GM12878 (cell line): Measurements from ENCODE around the gene PNPLA4. TPM values are rescaled to one million over a fixed set of nuclear protein-coding genes. Genes with fewer than 3 reads are reported as not detected.

Source experiments
- BRCA1 ChIP-seq: IDR thresholded peaks from 2 replicates; pipeline ENCODE4 v1.6.1; 2011; ENCODE audit warnings: low read depth, low read length, improper control_type of control experiment
- CHD2 ChIP-seq: IDR thresholded peaks from 2 replicates; pipeline ENCODE4 v1.6.1; 2011; ENCODE audit warnings: low read depth, low read length, improper control_type of control experiment, borderline replicate concordance
- FOS ChIP-seq: IDR thresholded peaks from 3 replicates; pipeline ENCODE4 v1.6.1; 2011; ENCODE audit warnings: borderline replicate concordance; ENCODE audit not compliant: insufficient read length; ENCODE audit errors: extremely low read depth
- IKZF1 ChIP-seq: fragments of 450-650 bp; conservative IDR thresholded peaks from 2 replicates; pipeline ENCODE4 v1.6.1; 2017; ENCODE audit warnings: antibody characterized with exemption, mild to moderate bottlenecking
- JUND ChIP-seq: IDR thresholded peaks from 2 replicates; pipeline ENCODE4 v1.6.1; 2012; ENCODE audit warnings: low read depth, mild to moderate bottlenecking, low read length, improper control_type of control experiment, moderate library complexity
- MAX ChIP-seq: IDR thresholded peaks from 2 replicates; pipeline ENCODE4 v1.6.1; 2012; ENCODE audit warnings: low read depth, low read length, improper control_type of control experiment
- PKNOX1 ChIP-seq: fragments of 450-650 bp; IDR thresholded peaks from 2 replicates; pipeline ENCODE4 v1.6.1; 2016; ENCODE audit warnings: mild to moderate bottlenecking
- POLR2A ChIP-seq: IDR thresholded peaks from 2 replicates; pipeline ENCODE4 v1.6.1; 2011; ENCODE audit warnings: low read depth, mild to moderate bottlenecking, low read length
- RUNX3 ChIP-seq: IDR thresholded peaks from 2 replicates; pipeline ENCODE4 v1.6.1; 2012; ENCODE audit warnings: low read length, inconsistent platforms
- SPI1 ChIP-seq: IDR thresholded peaks from 2 replicates; pipeline ENCODE4 v1.6.1; 2011; ENCODE audit warnings: low read depth, mild to moderate bottlenecking, low read length, moderate library complexity, borderline replicate concordance; ENCODE audit not compliant: insufficient read depth
- SUPT20H ChIP-seq: IDR thresholded peaks from 2 replicates; pipeline ENCODE4 v1.6.1; 2011; ENCODE audit warnings: low read depth, mild to moderate bottlenecking, low read length, moderate library complexity, borderline replicate concordance; ENCODE audit not compliant: control insufficient read depth
- TARDBP ChIP-seq: IDR thresholded peaks from 2 replicates; pipeline ENCODE4 v1.6.1; 2016; ENCODE audit warnings: borderline replicate concordance
- ZBTB4 ChIP-seq: fragments of 450-650 bp; formaldehyde crosslinking; IDR thresholded peaks from 2 replicates; pipeline ENCODE4 v1.4.0; 2022; ENCODE audit warnings: mild to moderate bottlenecking, moderate library complexity
- ZNF217 ChIP-seq: fragments of 450-650 bp; IDR thresholded peaks from 2 replicates; pipeline ENCODE4 v1.6.1; 2017; ENCODE audit warnings: antibody characterized with exemption, mild to moderate bottlenecking
- polyA plus RNA-seq, 11 experiments: library from polyadenylated mRNA; depleted of rRNA in 4 of 11; unstranded in 6 of 11; stranded (reverse) in 5 of 11; fragments of >200 nt; fragmentation: Nextera tagmentation in 4 of 11; fragmentation: Illumina TruSeq in 1 of 11; extraction: Ambion mirVana in 4 of 11; extraction: Trizol in 1 of 11; gene quantifications; 1 replicate in 1 of 11; 2 replicates in 10 of 11; pipeline versions ENCODE4 v1.2.1 to v1.2.3, GENCODE V29; 2011 to 2016; ENCODE audit warnings: inconsistent platforms in 2 of 11, missing spikeins in 2 of 11, low read depth in 1 of 11
- total RNA-seq, 4 experiments: library from RNA; depleted of rRNA in 3 of 4; stranded (reverse); fragments of >200 nt in 3 of 4; fragmentation: Illumina TruSeq in 1 of 4; extraction: Trizol in 1 of 4; gene quantifications; 2 replicates each; pipeline versions ENCODE4 v1.2.1 to v1.2.3, GENCODE V29; 2013 to 2021
- TF ChIP-seq, protein P1 (sequence below): IDR thresholded peaks from 2 replicates; pipeline ENCODE4 v1.6.1; 2012; ENCODE audit warnings: improper control_type of control experiment, low read depth, low read length; ENCODE audit not compliant: insufficient replicate concordance
- TF ChIP-seq, protein P2 (sequence below): fragments of 450-650 bp; IDR thresholded peaks from 2 replicates; pipeline ENCODE4 v1.6.1; 2017; ENCODE audit warnings: mild to moderate bottlenecking, moderate library complexity

The PNPLA4 gene
- total and polyA plus RNA-seq, 10 of the 15 experiments (the other 5 are each of a cell fraction or from before 2014, with no cell fraction given): 18.0 to 53.0 (median 33.6) TPM

GRCh38 chrX:7926914-7927258 is 327 bp downstream of the PNPLA4 start (continued):
- TF ChIP-seq ZBTB4 (CRISPR knock-in tag): no peak
- no peak for TF ChIP-seq SUPT20H
- no peak for TF ChIP-seq PKNOX1
- TF ChIP-seq IKZF1: peak; percentile 71
- no peak for TF ChIP-seq MAX
- TF ChIP-seq, protein P1, sequence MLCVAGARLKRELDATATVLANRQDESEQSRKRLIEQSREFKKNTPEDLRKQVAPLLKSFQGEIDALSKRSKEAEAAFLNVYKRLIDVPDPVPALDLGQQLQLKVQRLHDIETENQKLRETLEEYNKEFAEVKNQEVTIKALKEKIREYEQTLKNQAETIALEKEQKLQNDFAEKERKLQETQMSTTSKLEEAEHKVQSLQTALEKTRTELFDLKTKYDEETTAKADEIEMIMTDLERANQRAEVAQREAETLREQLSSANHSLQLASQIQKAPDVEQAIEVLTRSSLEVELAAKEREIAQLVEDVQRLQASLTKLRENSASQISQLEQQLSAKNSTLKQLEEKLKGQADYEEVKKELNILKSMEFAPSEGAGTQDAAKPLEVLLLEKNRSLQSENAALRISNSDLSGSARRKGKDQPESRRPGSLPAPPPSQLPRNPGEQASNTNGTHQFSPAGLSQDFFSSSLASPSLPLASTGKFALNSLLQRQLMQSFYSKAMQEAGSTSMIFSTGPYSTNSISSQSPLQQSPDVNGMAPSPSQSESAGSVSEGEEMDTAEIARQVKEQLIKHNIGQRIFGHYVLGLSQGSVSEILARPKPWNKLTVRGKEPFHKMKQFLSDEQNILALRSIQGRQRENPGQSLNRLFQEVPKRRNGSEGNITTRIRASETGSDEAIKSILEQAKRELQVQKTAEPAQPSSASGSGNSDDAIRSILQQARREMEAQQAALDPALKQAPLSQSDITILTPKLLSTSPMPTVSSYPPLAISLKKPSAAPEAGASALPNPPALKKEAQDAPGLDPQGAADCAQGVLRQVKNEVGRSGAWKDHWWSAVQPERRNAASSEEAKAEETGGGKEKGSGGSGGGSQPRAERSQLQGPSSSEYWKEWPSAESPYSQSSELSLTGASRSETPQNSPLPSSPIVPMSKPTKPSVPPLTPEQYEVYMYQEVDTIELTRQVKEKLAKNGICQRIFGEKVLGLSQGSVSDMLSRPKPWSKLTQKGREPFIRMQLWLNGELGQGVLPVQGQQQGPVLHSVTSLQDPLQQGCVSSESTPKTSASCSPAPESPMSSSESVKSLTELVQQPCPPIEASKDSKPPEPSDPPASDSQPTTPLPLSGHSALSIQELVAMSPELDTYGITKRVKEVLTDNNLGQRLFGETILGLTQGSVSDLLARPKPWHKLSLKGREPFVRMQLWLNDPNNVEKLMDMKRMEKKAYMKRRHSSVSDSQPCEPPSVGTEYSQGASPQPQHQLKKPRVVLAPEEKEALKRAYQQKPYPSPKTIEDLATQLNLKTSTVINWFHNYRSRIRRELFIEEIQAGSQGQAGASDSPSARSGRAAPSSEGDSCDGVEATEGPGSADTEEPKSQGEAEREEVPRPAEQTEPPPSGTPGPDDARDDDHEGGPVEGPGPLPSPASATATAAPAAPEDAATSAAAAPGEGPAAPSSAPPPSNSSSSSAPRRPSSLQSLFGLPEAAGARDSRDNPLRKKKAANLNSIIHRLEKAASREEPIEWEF: peak; percentile 83
- no peak for TF ChIP-seq JUND
- TF ChIP-seq, protein P2, sequence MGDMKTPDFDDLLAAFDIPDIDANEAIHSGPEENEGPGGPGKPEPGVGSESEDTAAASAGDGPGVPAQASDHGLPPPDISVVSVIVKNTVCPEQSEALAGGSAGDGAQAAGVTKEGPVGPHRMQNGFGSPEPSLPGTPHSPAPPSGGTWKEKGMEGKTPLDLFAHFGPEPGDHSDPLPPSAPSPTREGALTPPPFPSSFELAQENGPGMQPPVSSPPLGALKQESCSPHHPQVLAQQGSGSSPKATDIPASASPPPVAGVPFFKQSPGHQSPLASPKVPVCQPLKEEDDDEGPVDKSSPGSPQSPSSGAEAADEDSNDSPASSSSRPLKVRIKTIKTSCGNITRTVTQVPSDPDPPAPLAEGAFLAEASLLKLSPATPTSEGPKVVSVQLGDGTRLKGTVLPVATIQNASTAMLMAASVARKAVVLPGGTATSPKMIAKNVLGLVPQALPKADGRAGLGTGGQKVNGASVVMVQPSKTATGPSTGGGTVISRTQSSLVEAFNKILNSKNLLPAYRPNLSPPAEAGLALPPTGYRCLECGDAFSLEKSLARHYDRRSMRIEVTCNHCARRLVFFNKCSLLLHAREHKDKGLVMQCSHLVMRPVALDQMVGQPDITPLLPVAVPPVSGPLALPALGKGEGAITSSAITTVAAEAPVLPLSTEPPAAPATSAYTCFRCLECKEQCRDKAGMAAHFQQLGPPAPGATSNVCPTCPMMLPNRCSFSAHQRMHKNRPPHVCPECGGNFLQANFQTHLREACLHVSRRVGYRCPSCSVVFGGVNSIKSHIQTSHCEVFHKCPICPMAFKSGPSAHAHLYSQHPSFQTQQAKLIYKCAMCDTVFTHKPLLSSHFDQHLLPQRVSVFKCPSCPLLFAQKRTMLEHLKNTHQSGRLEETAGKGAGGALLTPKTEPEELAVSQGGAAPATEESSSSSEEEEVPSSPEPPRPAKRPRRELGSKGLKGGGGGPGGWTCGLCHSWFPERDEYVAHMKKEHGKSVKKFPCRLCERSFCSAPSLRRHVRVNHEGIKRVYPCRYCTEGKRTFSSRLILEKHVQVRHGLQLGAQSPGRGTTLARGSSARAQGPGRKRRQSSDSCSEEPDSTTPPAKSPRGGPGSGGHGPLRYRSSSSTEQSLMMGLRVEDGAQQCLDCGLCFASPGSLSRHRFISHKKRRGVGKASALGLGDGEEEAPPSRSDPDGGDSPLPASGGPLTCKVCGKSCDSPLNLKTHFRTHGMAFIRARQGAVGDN: peak; percentile 71
- peak; percentile 63; the same call in 1 of the 2 replicates for TF ChIP-seq CHD2
- TF ChIP-seq FOS: no peak
- no peak for TF ChIP-seq RUNX3
- TF ChIP-seq SPI1: peak; percentile 92
- no peak for TF ChIP-seq ZNF217
- no peak for TF ChIP-seq BRCA1
- TF ChIP-seq TARDBP: no peak
- no peak for TF ChIP-seq POLR2A
